Measurements from ENCODE around the gene TMEFF2.
"Not testable (repeated sequence)": the region's sequence is repeated elsewhere in the genome, so short reads cannot be mapped to it uniquely, and the experiment has no call there.

TMEFF2 gene

GRCh38 chr2:191931329-191931728, 263.4 kb downstream of the TMEFF2 start:
- DNase-seq (ENCODE audit: low read depth), result no peak

GRCh38 chr2:191930205-191930604, 264.5 kb downstream of the TMEFF2 start:
- no peak for DNase-seq (ENCODE audit: low read depth)

GRCh38 chr2:191929288-191929687, 265.4 kb downstream of the TMEFF2 start:
- DNase-seq (ENCODE audit: low read depth), result no peak

- DNase-seq (ENCODE audit: low read depth), result no peak
These were observed 266.7 kb downstream of the TMEFF2 start for GRCh38 chr2:191927991-191928390.

- no peak for DNase-seq (ENCODE audit: low read depth)
These were observed 267.3 kb downstream of the TMEFF2 start for GRCh38 chr2:191927319-191927867.

GRCh38 chr2:191926671-191927070, 268.1 kb downstream of the TMEFF2 start:
- no peak for DNase-seq (ENCODE audit: low read depth)

GRCh38 chr2:191923652-191923997, 271.1 kb downstream of the TMEFF2 start:
- DNase-seq (ENCODE audit: low read depth), result no peak

GRCh38 chr2:191922736-191923651, 271.7 kb downstream of the TMEFF2 start:
- DNase-seq (ENCODE audit: low read depth), result no peak

GRCh38 chr2:191921650-191922049, 273.1 kb downstream of the TMEFF2 start:
- DNase-seq (ENCODE audit: low read depth), result not testable (repeated sequence)

- DNase-seq (ENCODE audit: low read depth), result no peak
These were observed 274.2 kb downstream of the TMEFF2 start for GRCh38 chr2:191920502-191920901.

- DNase-seq (ENCODE audit: low read depth), result no peak
These were observed 276.6 kb downstream of the TMEFF2 start for GRCh38 chr2:191917967-191918651.

- no peak for DNase-seq (ENCODE audit: low read depth)
These were observed 277.3 kb downstream of the TMEFF2 start for GRCh38 chr2:191917430-191917881.

- DNase-seq (ENCODE audit: low read depth), result no peak
These were observed 277.9 kb downstream of the TMEFF2 start for GRCh38 chr2:191916826-191917225.

- DNase-seq (ENCODE audit: low read depth), result no peak
These were observed 279.0 kb downstream of the TMEFF2 start for GRCh38 chr2:191915750-191916149.

GRCh38 chr2:191913796-191914195, 280.9 kb downstream of the TMEFF2 start:
- DNase-seq (ENCODE audit: low read depth), result no peak

GRCh38 chr2:191912764-191913163, 282.0 kb downstream of the TMEFF2 start:
- no peak for DNase-seq (ENCODE audit: low read depth)

GRCh38 chr2:191910518-191910917, 284.2 kb downstream of the TMEFF2 start:
- DNase-seq (ENCODE audit: low read depth), result no peak

- DNase-seq (ENCODE audit: low read depth), result no peak
These were observed 285.9 kb downstream of the TMEFF2 start for GRCh38 chr2:191908874-191909273.

- DNase-seq (ENCODE audit: low read depth), result no peak
These were observed 287.2 kb downstream of the TMEFF2 start for GRCh38 chr2:191907545-191907944.

GRCh38 chr2:191907091-191907490, 287.6 kb downstream of the TMEFF2 start:
- no peak for DNase-seq (ENCODE audit: low read depth)

GRCh38 chr2:191905336-191905735, 289.4 kb downstream of the TMEFF2 start:
- no peak for DNase-seq (ENCODE audit: low read depth)

GRCh38 chr2:191901031-191901430, 293.7 kb downstream of the TMEFF2 start:
- no peak for DNase-seq (ENCODE audit: low read depth)

GRCh38 chr2:191899410-191899809, 295.3 kb downstream of the TMEFF2 start:
- DNase-seq (ENCODE audit: low read depth), result no peak

Measured in T-helper 22 cell (primary cell).